Raji (cell line): ENCODE data around the gene PIP4K2A.

Experiments
- POLR2A ChIP-seq: IDR thresholded peaks from 2 replicates; pipeline ENCODE4 v1.6.1; 2011; ENCODE audit warnings: low read depth, low read length, control low read depth; ENCODE audit not compliant: insufficient read depth

Gene PIP4K2A

GRCh38 chr10:22560096-22560912 is 154.1 kb downstream of the PIP4K2A start:
- no peak for TF ChIP-seq POLR2A

GRCh38 chr10:22557321-22557720 is 157.1 kb downstream of the PIP4K2A start:
- no peak for TF ChIP-seq POLR2A

GRCh38 chr10:22556774-22557173 is 157.6 kb downstream of the PIP4K2A start:
- TF ChIP-seq POLR2A, result no peak

GRCh38 chr10:22554461-22555182 is 159.8 kb downstream of the PIP4K2A start:
- TF ChIP-seq POLR2A, result no peak

GRCh38 chr10:22553452-22553995 is 160.9 kb downstream of the PIP4K2A start:
- TF ChIP-seq POLR2A, result no peak

GRCh38 chr10:22552888-22553378 is 161.4 kb downstream of the PIP4K2A start:
- no peak for TF ChIP-seq POLR2A

GRCh38 chr10:22551681-22552365 is 162.6 kb downstream of the PIP4K2A start:
- no peak for TF ChIP-seq POLR2A

- TF ChIP-seq POLR2A, result no peak
Measured at GRCh38 chr10:22550732-22551131, 163.6 kb downstream of the PIP4K2A start.

- no peak for TF ChIP-seq POLR2A
Measured at GRCh38 chr10:22548344-22548743, 166.0 kb downstream of the PIP4K2A start.

GRCh38 chr10:22545643-22546042 is 168.7 kb downstream of the PIP4K2A start:
- no peak for TF ChIP-seq POLR2A

- TF ChIP-seq POLR2A, result no peak
Measured at GRCh38 chr10:22544325-22545068, 169.9 kb downstream of the PIP4K2A start.

GRCh38 chr10:22542773-22543172 is 171.6 kb downstream of the PIP4K2A start:
- TF ChIP-seq POLR2A, result no peak

- TF ChIP-seq POLR2A, result no peak
Measured at GRCh38 chr10:22541900-22542299, 172.5 kb downstream of the PIP4K2A start.

- TF ChIP-seq POLR2A, result no peak
Measured at GRCh38 chr10:22539579-22540298, 174.6 kb downstream of the PIP4K2A start.
